Mucosa of stomach (tissue), 1 donor: ENCODE measurements around the gene AGA.

ENCODE experiments used
- H3K27me3 ChIP-seq: one replicate; pipeline ENCODE4 v1.7.0; 2013; ENCODE audit warnings: mild to moderate bottlenecking, low read length; ENCODE audit not compliant: control insufficient read depth, insufficient read depth
- H3K36me3 ChIP-seq: one replicate; pipeline ENCODE4 v1.7.0; 2013; ENCODE audit warnings: low read length; ENCODE audit not compliant: control insufficient read depth, insufficient read depth
- H3K4me1 ChIP-seq: one replicate; pipeline ENCODE4 v1.7.0; 2013; ENCODE audit warnings: mild to moderate bottlenecking, low read length; ENCODE audit not compliant: control insufficient read depth, insufficient read depth
- H3K4me3 ChIP-seq: one replicate; pipeline ENCODE4 v1.7.0; 2013; ENCODE audit warnings: low read length
- H3K9ac ChIP-seq: one replicate; pipeline ENCODE4 v1.7.0; 2013; ENCODE audit warnings: mild to moderate bottlenecking, low read length, moderate library complexity
- H3K9me3 ChIP-seq: one replicate; pipeline ENCODE4 v1.7.0; 2013; ENCODE audit warnings: mild to moderate bottlenecking, low read length, moderate library complexity; ENCODE audit not compliant: control insufficient read depth
- donor health status: Pancreatic carcinoma.

The AGA gene

GRCh38 chr4:177404986-177405385, 37.3 kb downstream of the AGA start:
- Histone ChIP-seq H3K36me3 (no peaks in the 10 kb centered on the region), H3K4me1 (no peaks in the 10 kb centered on the region), H3K9ac (no peak overlapping the region), H3K27me3 (no peaks in the 10 kb centered on the region), H3K9me3 (no peaks in the 10 kb centered on the region), H3K4me3 (no peak overlapping the region)

GRCh38 chr4:177404342-177404741, 37.9 kb downstream of the AGA start:
- Histone ChIP-seq H3K4me3 (no peak overlapping the region), H3K36me3 (no peaks in the 10 kb centered on the region), H3K9me3 (no peaks in the 10 kb centered on the region), H3K4me1 (no peaks in the 10 kb centered on the region), H3K27me3 (no peaks in the 10 kb centered on the region), H3K9ac (no peak overlapping the region)

GRCh38 chr4:177403746-177404145, 38.5 kb downstream of the AGA start:
- H3K4me1 ChIP-seq, result no peaks in the 10 kb centered on the region
- no peaks in the 10 kb centered on the region for H3K36me3 ChIP-seq
- no peaks in the 10 kb centered on the region for H3K27me3 ChIP-seq
- H3K4me3 ChIP-seq, result no peak overlapping the region
- H3K9ac ChIP-seq, result no peak overlapping the region
- no peaks in the 10 kb centered on the region for H3K9me3 ChIP-seq

GRCh38 chr4:177401658-177402273, 40.5 kb downstream of the AGA start:
- H3K9me3 ChIP-seq, result no peaks in the 10 kb centered on the region
- no peaks in the 10 kb centered on the region for H3K27me3 ChIP-seq
- H3K9ac ChIP-seq, result no peak overlapping the region
- no peaks in the 10 kb centered on the region for H3K36me3 ChIP-seq
- H3K4me1 ChIP-seq, result no peaks in the 10 kb centered on the region
- H3K4me3 ChIP-seq, result no peak overlapping the region

GRCh38 chr4:177400030-177400429, 42.2 kb downstream of the AGA start:
- H3K9ac ChIP-seq, result no peak overlapping the region
- no peaks in the 10 kb centered on the region for H3K4me1 ChIP-seq
- no peaks in the 10 kb centered on the region for H3K36me3 ChIP-seq
- H3K27me3 ChIP-seq, result no peaks in the 10 kb centered on the region
- no peak overlapping the region for H3K4me3 ChIP-seq
- H3K9me3 ChIP-seq, result no peaks in the 10 kb centered on the region

- Histone ChIP-seq H3K4me3 (no peak overlapping the region), H3K4me1 (no peaks in the 10 kb centered on the region), H3K9me3 (no peaks in the 10 kb centered on the region), H3K27me3 (no peaks in the 10 kb centered on the region), H3K9ac (no peak overlapping the region), H3K36me3 (no peaks in the 10 kb centered on the region)
These were observed 45.9 kb downstream of the AGA start for GRCh38 chr4:177396352-177396751.

- H3K27me3 ChIP-seq, result no peaks in the 10 kb centered on the region
- no peaks in the 10 kb centered on the region for H3K9me3 ChIP-seq
- H3K9ac ChIP-seq, result no peak overlapping the region
- H3K4me3 ChIP-seq, result no peak overlapping the region
- H3K36me3 ChIP-seq, result no peaks in the 10 kb centered on the region
- no peaks in the 10 kb centered on the region for H3K4me1 ChIP-seq
These were observed 49.0 kb downstream of the AGA start for GRCh38 chr4:177393236-177393635.

- Histone ChIP-seq H3K9ac (no peak overlapping the region), H3K4me1 (no peaks in the 10 kb centered on the region), H3K36me3 (no peaks in the 10 kb centered on the region), H3K27me3 (no peaks in the 10 kb centered on the region), H3K4me3 (no peak overlapping the region), H3K9me3 (no peaks in the 10 kb centered on the region)
These were observed 50.3 kb downstream of the AGA start for GRCh38 chr4:177391953-177392352.

- no peaks in the 10 kb centered on the region for H3K4me1 ChIP-seq
- no peaks in the 10 kb centered on the region for H3K36me3 ChIP-seq
- H3K9ac ChIP-seq, result no peak overlapping the region
- no peaks in the 10 kb centered on the region for H3K9me3 ChIP-seq
- H3K4me3 ChIP-seq, result no peak overlapping the region
- no peaks in the 10 kb centered on the region for H3K27me3 ChIP-seq
These were observed 51.0 kb downstream of the AGA start for GRCh38 chr4:177391287-177391686.

GRCh38 chr4:177386278-177386815, 55.9 kb downstream of the AGA start:
- no peaks in the 10 kb centered on the region for H3K36me3 ChIP-seq
- no peak overlapping the region for H3K4me3 ChIP-seq
- no peaks in the 10 kb centered on the region for H3K4me1 ChIP-seq
- H3K9me3 ChIP-seq, result no peaks in the 10 kb centered on the region
- H3K27me3 ChIP-seq, result no peaks in the 10 kb centered on the region
- H3K9ac ChIP-seq, result no peak overlapping the region

- H3K4me3 ChIP-seq, result no peak overlapping the region
- no peaks in the 10 kb centered on the region for H3K9me3 ChIP-seq
- H3K36me3 ChIP-seq, result no peaks in the 10 kb centered on the region
- no peaks in the 10 kb centered on the region for H3K27me3 ChIP-seq
- H3K4me1 ChIP-seq, result no peaks in the 10 kb centered on the region
- H3K9ac ChIP-seq, result no peak overlapping the region
These were observed 56.5 kb downstream of the AGA start for GRCh38 chr4:177385576-177386277.

GRCh38 chr4:177384856-177385397, 57.3 kb downstream of the AGA start:
- no peaks in the 10 kb centered on the region for H3K36me3 ChIP-seq
- no peak overlapping the region for H3K9ac ChIP-seq
- H3K9me3 ChIP-seq, result no peaks in the 10 kb centered on the region
- no peaks in the 10 kb centered on the region for H3K27me3 ChIP-seq
- H3K4me1 ChIP-seq, result no peaks in the 10 kb centered on the region
- H3K4me3 ChIP-seq, result no peak overlapping the region
